Hepatocyte (in vitro differentiated cells): ENCODE measurements around the gene CORO2A. TPM values are rescaled to one million over a fixed set of nuclear protein-coding genes. Genes with fewer than 3 reads are reported as not detected.

Source experiments
- DNase-seq: peaks from one replicate; pipeline ENCODE4 v3.0.0-alpha.2; 2016; ENCODE audit warnings: low spot score
- H2AFZ ChIP-seq: fragments of 200-600 bp; sonication (generic); 2 replicates; pipeline ENCODE4 v1.6.0; 2016; ENCODE audit warnings: antibody characterized with exemption, mild to moderate bottlenecking
- H3K27ac ChIP-seq: fragments of 200-600 bp; sonication (generic); 2 replicates; pipeline ENCODE4 v1.5.1; 2016; ENCODE audit warnings: mild to moderate bottlenecking
- H3K27me3 ChIP-seq: fragments of 200-600 bp; sonication (generic); 2 replicates; pipeline ENCODE4 v1.6.1; 2016
- H3K36me3 ChIP-seq: fragments of 200-600 bp; sonication (generic); replicated peaks from 2 replicates; pipeline ENCODE4 v1.5.1; 2016; ENCODE audit warnings: low read depth; ENCODE audit not compliant: insufficient read depth
- H3K4me1 ChIP-seq: fragments of 200-600 bp; sonication (generic); 2 replicates; pipeline ENCODE4 v1.5.1; 2016; ENCODE audit warnings: mild to moderate bottlenecking, moderate library complexity; ENCODE audit not compliant: insufficient read depth
- H3K4me2 ChIP-seq: fragments of 200-600 bp; sonication (generic); 2 replicates; pipeline ENCODE4 v1.6.0; 2016
- H3K4me3 ChIP-seq: fragments of 200-600 bp; sonication (generic); 2 replicates; pipeline ENCODE4 v1.5.1; 2016; ENCODE audit warnings: mild to moderate bottlenecking
- H3K79me2 ChIP-seq: fragments of 200-600 bp; sonication (generic); 2 replicates; pipeline ENCODE4 v1.6.0; 2017; ENCODE audit warnings: mild to moderate bottlenecking
- H3K9me2 ChIP-seq: fragments of 200-600 bp; sonication (generic); replicated peaks from 2 replicates; pipeline ENCODE4 v1.6.0; 2017; ENCODE audit warnings: mild to moderate bottlenecking; ENCODE audit not compliant: insufficient read depth
- H3K9me3 ChIP-seq: fragments of 200-600 bp; sonication (generic); 2 replicates; pipeline ENCODE4 v1.5.1; 2016; ENCODE audit warnings: low read depth, mild to moderate bottlenecking
- H4K20me1 ChIP-seq: fragments of 200-600 bp; sonication (generic); 2 replicates; pipeline ENCODE4 v1.6.0; 2016; ENCODE audit warnings: mild to moderate bottlenecking; ENCODE audit not compliant: insufficient read depth, poor library complexity, severe bottlenecking
- EZH2 ChIP-seq: fragments of 200-600 bp; sonication (generic); IDR thresholded peaks from 2 replicates; pipeline ENCODE4 v1.6.1; 2016; ENCODE audit warnings: antibody characterized with exemption, mild to moderate bottlenecking, borderline replicate concordance
- EZH2phosphoT487 ChIP-seq: fragments of 200-600 bp; sonication (generic); IDR thresholded peaks from one replicate; pipeline ENCODE4 v1.6.1; 2018; ENCODE audit warnings: antibody characterized with exemption, mild to moderate bottlenecking, low read depth, moderate library complexity; ENCODE audit not compliant: unreplicated experiment, severe bottlenecking
- WGBS: methylation state at CpG from one replicate; pipeline ENCODE4 v1.1.6; 2016; ENCODE audit warnings: low lambda C conversion rate; ENCODE audit errors: missing lambda C conversion rate; 5-methylcytosine and 5-hydroxymethylcytosine counted together
- polyA plus RNA-seq: library from polyadenylated mRNA; unstranded; fragments of >200 nt; fragmentation: Nextera tagmentation; extraction: Ambion mirVana; gene quantifications from 2 replicates; pipeline ENCODE4 v1.2.1, GENCODE V29; 2016
- total RNA-seq: library from RNA; depleted of rRNA; stranded (reverse); fragments of >200 nt; gene quantifications from 2 replicates; pipeline ENCODE4 v1.2.3, GENCODE V29; 2014
- TF ChIP-seq, protein P1 (sequence below): fragments of 200-600 bp; sonication (generic); IDR thresholded peaks from 2 replicates; pipeline ENCODE4 v1.5.1; 2016; ENCODE audit warnings: antibody characterized with exemption, mild to moderate bottlenecking; ENCODE audit not compliant: poor library complexity

CORO2A gene
- total and polyA plus RNA-seq, 2 experiments from 2014 or later: 12.8 to 24.6 TPM

DNA sequence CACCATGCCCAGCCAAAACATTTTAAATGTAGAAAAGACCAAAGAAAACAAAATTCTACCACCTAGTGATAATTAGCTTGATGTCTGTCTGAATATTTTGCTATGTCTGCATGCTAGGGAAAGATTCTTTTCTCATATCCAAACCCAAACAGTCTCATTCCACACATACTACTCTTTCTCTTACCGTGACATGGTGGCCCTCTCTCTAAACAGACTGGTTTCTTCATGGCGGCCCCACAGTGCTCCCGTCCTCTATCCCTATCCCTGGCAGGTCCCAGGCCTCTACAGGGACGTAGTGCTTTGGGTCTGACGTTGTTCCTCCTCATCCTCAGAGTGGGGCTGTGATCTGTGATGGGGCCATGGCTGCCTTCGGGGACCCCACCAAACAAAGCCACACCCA lies 8.1 kb downstream of the CORO2A start:
- Histone ChIP-seq H3K4me2 (no peak overlapping the region), H3K79me2 (peaks cover 71% of the 10 kb centered on the region), H3K4me1 (no peaks in the 10 kb centered on the region), H3K36me3 (no peaks in the 10 kb centered on the region), H2AFZ (no peak overlapping the region), H3K27ac (peak overlapping the region; percentile 40), H3K4me3 (no peak overlapping the region), H4K20me1 (no peaks in the 10 kb centered on the region), H3K27me3 (no peaks in the 10 kb centered on the region), H3K9me2 (no peaks in the 10 kb centered on the region), H3K9me3 (no peaks in the 10 kb centered on the region)
- TF ChIP-seq, protein P1, sequence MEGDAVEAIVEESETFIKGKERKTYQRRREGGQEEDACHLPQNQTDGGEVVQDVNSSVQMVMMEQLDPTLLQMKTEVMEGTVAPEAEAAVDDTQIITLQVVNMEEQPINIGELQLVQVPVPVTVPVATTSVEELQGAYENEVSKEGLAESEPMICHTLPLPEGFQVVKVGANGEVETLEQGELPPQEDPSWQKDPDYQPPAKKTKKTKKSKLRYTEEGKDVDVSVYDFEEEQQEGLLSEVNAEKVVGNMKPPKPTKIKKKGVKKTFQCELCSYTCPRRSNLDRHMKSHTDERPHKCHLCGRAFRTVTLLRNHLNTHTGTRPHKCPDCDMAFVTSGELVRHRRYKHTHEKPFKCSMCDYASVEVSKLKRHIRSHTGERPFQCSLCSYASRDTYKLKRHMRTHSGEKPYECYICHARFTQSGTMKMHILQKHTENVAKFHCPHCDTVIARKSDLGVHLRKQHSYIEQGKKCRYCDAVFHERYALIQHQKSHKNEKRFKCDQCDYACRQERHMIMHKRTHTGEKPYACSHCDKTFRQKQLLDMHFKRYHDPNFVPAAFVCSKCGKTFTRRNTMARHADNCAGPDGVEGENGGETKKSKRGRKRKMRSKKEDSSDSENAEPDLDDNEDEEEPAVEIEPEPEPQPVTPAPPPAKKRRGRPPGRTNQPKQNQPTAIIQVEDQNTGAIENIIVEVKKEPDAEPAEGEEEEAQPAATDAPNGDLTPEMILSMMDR: no peak
- TF ChIP-seq EZH2phosphoT487 (no peak), EZH2 (no peak)
- 89% methylated on average over 6 of the region's 6 CpGs for WGBS
- no peak for DNase-seq

DNA sequence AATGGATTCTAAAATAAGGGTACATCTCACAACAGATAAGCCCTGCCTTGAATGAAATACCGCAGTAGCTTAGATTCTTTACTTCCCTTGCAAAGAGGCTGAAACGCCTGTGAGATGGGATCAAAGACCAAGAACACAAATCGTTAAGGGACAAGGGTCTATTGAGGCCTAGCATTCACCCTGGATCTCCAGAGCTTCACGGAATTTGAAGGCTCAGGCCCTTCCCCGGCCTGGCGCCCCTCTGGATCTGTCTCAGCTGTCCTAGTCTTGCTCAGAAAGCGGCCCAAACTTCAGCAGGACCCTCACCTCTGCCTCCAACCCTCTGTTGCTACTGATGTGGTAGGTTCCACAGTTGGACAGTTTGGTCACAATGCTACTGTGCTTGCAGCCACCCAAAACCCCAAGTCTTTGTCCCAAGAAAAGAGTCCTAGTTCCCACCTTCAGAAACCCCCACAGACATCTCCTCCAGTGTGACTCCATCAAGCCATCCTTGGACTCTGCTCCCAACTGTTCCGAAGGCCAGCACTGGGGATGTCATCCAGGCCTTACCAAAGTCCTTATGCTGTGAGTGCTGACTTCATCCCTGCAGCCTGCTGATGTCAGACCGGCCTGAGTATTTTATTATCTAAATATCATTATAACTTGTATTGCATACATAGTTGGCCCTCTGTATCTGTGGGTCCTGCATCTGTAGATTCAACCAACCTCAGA lies 9.4 kb downstream of the CORO2A start:
- Histone ChIP-seq H2AFZ (no peak overlapping the region), H3K4me2 (no peak overlapping the region), H3K79me2 (peaks cover 71% of the 10 kb centered on the region), H3K36me3 (no peaks in the 10 kb centered on the region), H3K4me1 (no peaks in the 10 kb centered on the region), H4K20me1 (no peaks in the 10 kb centered on the region), H3K9me3 (no peaks in the 10 kb centered on the region), H3K27me3 (no peaks in the 10 kb centered on the region), H3K9me2 (no peaks in the 10 kb centered on the region), H3K4me3 (no peak overlapping the region), H3K27ac (peak overlapping the region; percentile 90)
- no peak for TF ChIP-seq EZH2phosphoT487
- no peak for TF ChIP-seq EZH2
- TF ChIP-seq, protein P1: no peak
- peak; percentile 46 for DNase-seq
- WGBS: 79% methylated on average over 9 of the region's 9 CpGs

DNA sequence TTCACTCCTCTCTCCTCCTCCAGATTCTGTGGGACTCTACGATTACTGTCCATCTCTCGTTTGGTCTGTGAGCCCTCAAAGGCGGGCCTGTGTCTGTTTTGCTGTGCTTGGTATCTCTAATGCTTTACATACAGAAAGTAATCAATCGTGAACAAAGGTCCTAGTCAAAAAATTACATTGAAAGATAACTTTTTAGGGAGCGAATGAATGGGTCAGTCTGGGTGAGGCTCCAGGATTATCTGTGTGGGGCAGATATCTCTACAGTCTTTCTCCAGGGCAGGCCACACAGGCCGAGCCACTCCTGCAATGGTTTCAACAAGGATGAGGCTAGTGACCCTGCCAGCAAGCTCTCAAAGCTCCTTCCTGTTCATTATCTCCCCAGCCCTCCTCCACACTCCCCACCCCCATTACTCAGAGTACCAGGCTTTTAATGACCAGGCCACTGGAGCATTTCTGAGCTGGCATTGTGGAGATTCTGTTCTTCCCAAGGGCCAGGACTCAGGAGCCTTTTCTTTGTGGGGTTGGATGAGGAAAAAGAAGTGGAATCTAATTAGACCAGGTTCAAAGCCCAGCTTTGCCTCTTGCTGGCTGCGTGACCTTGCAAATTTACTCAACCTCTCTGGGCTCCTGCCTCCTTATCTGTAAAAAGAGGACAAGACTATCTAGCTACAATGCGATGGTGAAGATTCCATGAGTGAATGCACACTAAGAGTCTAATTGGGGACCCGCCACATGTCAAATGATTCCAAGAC lies 10.2 kb downstream of the CORO2A start:
- Histone ChIP-seq H3K4me3 (no peak overlapping the region), H3K27me3 (no peaks in the 10 kb centered on the region), H3K4me1 (no peaks in the 10 kb centered on the region), H3K4me2 (peak overlapping the region; percentile 44), H3K9me3 (no peaks in the 10 kb centered on the region), H3K36me3 (no peaks in the 10 kb centered on the region), H2AFZ (no peak overlapping the region), H3K79me2 (peaks cover 65% of the 10 kb centered on the region), H4K20me1 (no peaks in the 10 kb centered on the region), H3K9me2 (no peaks in the 10 kb centered on the region), H3K27ac (peak overlapping the region; percentile 90)
- DNase-seq: no peak
- 76% methylated on average over 9 of the region's 9 CpGs for WGBS
- TF ChIP-seq EZH2phosphoT487: no peak

DNA sequence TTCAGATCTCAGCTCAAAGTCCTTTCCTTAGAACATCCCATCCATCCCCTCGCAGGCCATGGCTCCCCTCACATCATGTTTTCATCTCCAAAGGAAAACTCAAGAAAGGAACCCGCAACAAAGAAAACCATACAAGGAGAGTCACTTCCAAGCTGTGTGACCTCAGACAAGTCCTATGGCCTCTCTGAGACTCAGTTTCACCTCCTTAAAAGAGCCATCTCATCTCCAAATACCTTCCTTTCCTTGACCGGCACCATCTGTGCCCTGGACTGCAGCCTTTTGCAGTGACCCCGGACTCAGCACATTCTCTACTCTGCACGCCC lies 10.7 kb downstream of the CORO2A start:
- H3K4me1 ChIP-seq: no peaks in the 10 kb centered on the region
- WGBS: 85% methylated on average over 5 of the region's 5 CpGs
- no peaks in the 10 kb centered on the region for H3K9me3 ChIP-seq
- H3K9me2 ChIP-seq: no peaks in the 10 kb centered on the region
- H2AFZ ChIP-seq: no peak overlapping the region
- TF ChIP-seq, protein P1: no peak
- no peak for TF ChIP-seq EZH2
- TF ChIP-seq EZH2phosphoT487: no peak
- DNase-seq: no peak
- peaks cover 62% of the 10 kb centered on the region for H3K79me2 ChIP-seq
- no peaks in the 10 kb centered on the region for H3K27me3 ChIP-seq
- H3K4me3 ChIP-seq: no peak overlapping the region
- H3K4me2 ChIP-seq: no peak overlapping the region
- H3K27ac ChIP-seq: peak overlapping the region; percentile 90
- no peaks in the 10 kb centered on the region for H3K36me3 ChIP-seq
- H4K20me1 ChIP-seq: no peaks in the 10 kb centered on the region
